Choroid plexus epithelial cell (primary cell): Measurements from ENCODE around the gene CD58.

Experiments
- DNase-seq: peaks from one replicate; pipeline ENCODE4 v3.0.0-alpha.2; 2010; ENCODE audit warnings: low read depth
- H3K4me3 ChIP-seq: 2 replicates; pipeline ENCODE4 v1.5.1; 2011; ENCODE audit warnings: low read depth, mild to moderate bottlenecking, control low read depth, low read length, moderate library complexity
- CTCF ChIP-seq: conservative IDR thresholded peaks from 2 replicates; pipeline ENCODE4 v1.5.1; 2011; ENCODE audit warnings: low read depth, mild to moderate bottlenecking, control low read depth, inconsistent platforms, low read length, moderate library complexity

Gene CD58

GRCh38 chr1:116493484-116494352, 77.1 kb downstream of the CD58 start:
- no peak for DNase-seq
- TF ChIP-seq CTCF: no peak
- H3K4me3 ChIP-seq: no peak overlapping the region

GRCh38 chr1:116493036-116493435, 77.8 kb downstream of the CD58 start:
- DNase-seq: no peak
- H3K4me3 ChIP-seq: no peak overlapping the region
- no peak for TF ChIP-seq CTCF

- H3K4me3 ChIP-seq: no peak overlapping the region
- TF ChIP-seq CTCF: no peak
- DNase-seq: no peak
These were observed 78.4 kb downstream of the CD58 start for GRCh38 chr1:116492358-116492811.

- DNase-seq: no peak
- TF ChIP-seq CTCF: no peak
- no peak overlapping the region for H3K4me3 ChIP-seq
These were observed 79.0 kb downstream of the CD58 start for GRCh38 chr1:116491700-116492357.

GRCh38 chr1:116490588-116490987, 80.2 kb downstream of the CD58 start:
- no peak for DNase-seq
- no peak for TF ChIP-seq CTCF
- no peak overlapping the region for H3K4me3 ChIP-seq

GRCh38 chr1:116489231-116489697, 81.6 kb downstream of the CD58 start:
- no peak overlapping the region for H3K4me3 ChIP-seq
- TF ChIP-seq CTCF: no peak
- DNase-seq: no peak

GRCh38 chr1:116488071-116488470, 82.8 kb downstream of the CD58 start:
- no peak for DNase-seq
- H3K4me3 ChIP-seq: no peak overlapping the region
- TF ChIP-seq CTCF: no peak
